ENCODE results near the gene HSPA4L. TPM values are rescaled to one million over a fixed set of nuclear protein-coding genes. Genes with fewer than 3 reads are reported as not detected.

HSPA4L gene
- 6.6 and 8.8 TPM in 2 replicates for total RNA-seq (2014; rRNA removed; shearing (Covaris generic))
- 4.1 and 6.9 TPM in 2 replicates for polyA plus RNA-seq (2015; cell fraction: cytosol; rRNA removed)
- 14.4 and 15.4 TPM in 2 replicates for polyA plus RNA-seq (2015; cell fraction: nucleus; rRNA removed)

GRCh38 chr4:127782275-127783025, at the start of gene HSPA4L:
Gene HSPA4L (plus strand): TSS chr4:127782322. CDS start chr4:127782551, 229 bp downstream.
- DNase-seq (ENCODE audit: low read depth), result no peak

DNA sequence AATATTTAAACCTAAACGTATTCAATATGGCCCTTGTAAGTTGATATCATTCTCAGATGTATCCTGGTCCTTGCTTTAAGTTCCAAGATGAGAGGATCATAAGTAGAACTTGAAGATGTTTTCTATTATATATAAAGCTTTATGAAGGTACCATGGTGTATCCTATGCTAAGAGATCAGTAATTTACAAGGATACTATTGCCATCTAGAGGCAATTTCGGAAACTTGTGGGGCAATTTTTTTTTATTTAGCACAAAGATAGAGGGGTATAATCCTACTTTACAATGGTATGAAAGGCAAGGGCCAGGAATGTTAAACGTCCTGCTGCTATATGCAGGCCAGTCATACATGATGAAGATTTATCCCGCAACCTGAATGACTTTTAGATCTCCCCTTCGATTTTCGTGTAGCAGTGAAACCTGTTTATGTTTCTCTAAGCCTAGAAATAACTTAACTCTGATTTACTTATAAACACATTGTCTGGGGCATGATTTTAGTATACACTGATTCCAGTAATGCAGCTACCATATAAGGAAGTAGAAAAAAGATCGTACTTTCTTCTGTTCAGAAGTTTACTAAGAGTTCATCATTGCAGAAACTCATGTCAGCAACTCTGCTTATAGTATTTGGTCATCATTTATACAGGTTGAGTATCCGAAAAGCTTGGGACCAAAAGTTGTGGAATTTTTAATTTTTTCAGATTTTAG, 49.3 kb upstream of the HSPA4L start:
- DNase-seq (ENCODE audit: low read depth), result peak; percentile 61

DNA sequence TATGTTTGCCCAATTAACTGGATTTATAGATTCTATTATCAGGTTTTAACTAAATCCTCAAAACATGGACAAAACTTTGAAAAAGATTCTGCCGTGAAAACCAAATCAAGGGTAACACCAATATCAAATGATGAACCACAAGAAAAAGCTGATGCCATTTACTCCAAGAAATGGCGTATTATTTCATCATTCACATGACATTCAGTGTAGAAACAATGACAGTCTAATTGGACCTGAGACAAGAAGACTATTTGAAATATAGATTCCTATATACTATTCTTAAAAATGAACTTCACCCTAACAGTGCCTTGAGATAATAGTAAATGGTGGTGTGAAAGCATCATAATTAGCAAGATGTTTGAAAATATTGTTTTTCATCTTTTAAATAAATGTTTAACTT, 47.1 kb upstream of the HSPA4L start:
- no peak for DNase-seq (ENCODE audit: low read depth)

DNA sequence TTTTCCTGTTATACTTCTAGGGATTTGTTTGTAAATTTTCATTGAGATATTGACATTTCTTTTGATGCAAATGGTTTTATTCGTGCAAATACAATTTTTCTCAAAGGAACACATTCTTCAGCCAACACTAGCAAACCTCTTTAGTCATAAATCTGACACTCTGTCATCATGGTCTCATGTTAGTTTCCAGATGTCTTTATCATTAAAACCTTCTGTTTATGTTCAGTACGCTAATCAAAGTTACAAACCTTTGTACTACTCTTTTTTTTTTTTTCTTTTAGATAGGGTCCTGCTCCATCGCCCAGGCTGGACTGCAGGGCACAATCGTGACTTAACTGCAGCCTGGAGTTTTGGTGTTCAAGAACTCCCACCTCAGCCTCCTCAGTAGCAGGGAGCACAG, 44.8 kb upstream of the HSPA4L start:
- DNase-seq (ENCODE audit: low read depth), result no peak

DNA sequence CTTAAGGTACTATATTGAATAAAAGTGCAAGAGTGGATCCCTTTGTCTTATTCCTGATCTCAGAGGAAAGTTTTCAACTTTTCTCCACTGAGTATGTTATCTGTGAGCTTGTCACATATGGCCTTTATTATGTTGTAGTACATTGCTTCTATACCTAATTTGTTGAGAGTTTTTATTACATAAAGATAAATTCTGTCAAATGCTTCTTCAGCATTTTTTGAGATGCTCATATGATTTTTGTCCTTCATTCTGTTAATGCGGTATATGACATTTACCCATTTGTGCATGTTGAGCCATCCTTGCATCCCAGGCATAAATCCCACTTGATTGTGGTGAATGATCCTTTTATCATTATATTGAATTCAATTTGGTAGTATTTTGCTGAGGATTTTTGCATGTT, 40.9 kb upstream of the HSPA4L start:
- DNase-seq (ENCODE audit: low read depth), result no peak

DNA sequence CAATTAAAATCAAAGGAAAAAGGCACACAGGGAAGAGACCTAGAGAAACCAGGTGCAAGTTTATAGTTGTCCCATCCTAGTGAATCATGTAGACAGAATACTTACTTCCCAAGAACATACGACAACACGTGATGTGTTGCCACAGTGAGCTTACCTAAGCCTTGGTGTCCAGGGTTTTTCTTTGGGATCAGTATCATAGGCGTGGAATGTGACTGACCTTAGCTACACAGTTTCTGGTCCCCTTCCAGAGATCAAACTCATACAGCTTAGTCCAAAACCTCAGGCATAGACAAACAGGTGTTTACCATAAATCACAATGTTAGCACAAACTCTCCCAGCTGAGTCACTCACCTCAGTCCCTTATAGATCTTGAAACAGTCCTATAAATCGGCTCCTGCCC, 34.2 kb upstream of the HSPA4L start:
- DNase-seq (ENCODE audit: low read depth), result no peak

GRCh38 chr4:127748957-127749356, 33.2 kb upstream of the HSPA4L start:
- no peak for DNase-seq (ENCODE audit: low read depth)

GRCh38 chr4:127756906-127757305, 25.2 kb upstream of the HSPA4L start:
- no peak for DNase-seq (ENCODE audit: low read depth)

DNA sequence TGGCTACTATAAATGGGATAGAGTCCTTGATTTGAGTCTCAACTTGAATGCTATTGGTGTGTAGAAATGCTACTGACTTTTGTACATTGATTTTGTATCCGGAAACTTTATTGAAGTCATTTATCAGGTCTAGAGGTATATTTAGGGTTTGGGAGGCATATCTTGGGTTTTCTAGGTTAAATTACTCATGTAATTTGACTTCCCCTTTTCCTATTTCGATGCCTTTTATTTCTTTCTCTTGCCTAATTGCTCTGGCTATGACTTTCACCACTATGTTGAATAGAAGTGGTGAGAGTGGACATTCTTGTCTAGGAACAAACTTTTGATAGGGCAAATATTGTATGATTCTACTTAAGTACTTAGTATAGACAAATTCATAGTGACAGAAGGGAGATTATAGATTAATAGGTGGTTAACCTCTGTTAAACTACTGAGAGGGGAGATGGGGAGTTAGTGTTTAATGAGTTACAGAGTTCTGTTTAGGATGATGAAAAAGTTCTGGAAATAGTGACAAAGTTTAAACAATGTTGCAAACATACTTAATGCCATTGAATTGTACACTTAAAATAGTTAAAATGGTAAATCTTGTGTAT, 22.8 kb upstream of the HSPA4L start:
- DNase-seq (ENCODE audit: low read depth), result no peak

GRCh38 chr4:127759893-127760292, 22.2 kb upstream of the HSPA4L start:
- peak; percentile 44 for DNase-seq (ENCODE audit: low read depth)

GRCh38 chr4:127771535-127772275, 10.4 kb upstream of the HSPA4L start:
- DNase-seq (ENCODE audit: low read depth), result no peak

- DNase-seq (ENCODE audit: low read depth), result no peak
Measured at GRCh38 chr4:127772769-127773671, 9.1 kb upstream of the HSPA4L start.

GRCh38 chr4:127775843-127776242, 6.3 kb upstream of the HSPA4L start:
- DNase-seq (ENCODE audit: low read depth), result no peak

- no peak for DNase-seq (ENCODE audit: low read depth)
Measured at GRCh38 chr4:127776620-127777019, 5.5 kb upstream of the HSPA4L start.

GRCh38 chr4:127777487-127777886, 4.6 kb upstream of the HSPA4L start:
- DNase-seq (ENCODE audit: low read depth), result no peak

DNA sequence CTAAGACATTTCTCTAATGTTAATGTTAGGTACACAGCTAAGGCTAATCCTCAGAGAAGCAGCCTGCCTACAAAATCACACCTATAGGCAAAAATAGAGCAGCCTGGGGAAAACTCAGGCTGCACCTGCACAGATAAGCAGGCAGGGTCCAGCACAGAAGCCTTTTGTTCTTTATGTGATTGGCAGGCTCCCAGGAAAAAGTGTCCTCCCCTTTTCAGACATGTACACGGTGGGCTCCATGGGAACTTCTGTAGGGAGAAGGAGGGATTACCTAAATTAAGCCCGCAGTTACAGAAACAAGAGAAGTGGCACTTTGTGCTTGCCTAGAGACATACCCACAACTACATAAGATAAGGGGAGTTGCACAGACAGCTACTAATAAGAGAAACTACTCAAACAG, 4.0 kb upstream of the HSPA4L start:
- DNase-seq (ENCODE audit: low read depth), result no peak

DNA sequence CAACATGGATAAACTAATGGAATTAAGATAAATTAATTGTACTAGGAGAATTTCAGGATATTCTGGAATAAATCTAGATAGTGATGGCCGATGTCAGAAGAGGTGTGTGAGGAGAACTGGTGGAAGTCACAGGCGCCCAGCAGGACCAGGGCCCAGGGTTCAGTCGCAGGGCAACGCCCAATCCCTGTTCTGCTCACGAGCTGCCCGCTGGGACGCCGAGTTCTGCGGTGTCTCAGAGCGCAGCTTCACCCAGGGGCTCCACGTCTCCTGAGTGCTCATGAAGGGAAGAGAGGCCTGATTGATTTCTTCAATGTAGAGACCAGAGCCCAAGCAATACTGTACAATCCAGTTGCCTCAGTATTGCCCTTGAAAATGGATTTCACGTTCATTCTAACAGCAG, 1.5 kb upstream of the HSPA4L start:
- DNase-seq (ENCODE audit: low read depth), result no peak

- no peak for DNase-seq (ENCODE audit: low read depth)
Measured at GRCh38 chr4:127781300-127782024, 660 bp upstream of the HSPA4L start.

GRCh38 chr4:127782025-127782274, 172 bp upstream of the HSPA4L start:
- peak; percentile 84 for DNase-seq (ENCODE audit: low read depth)
